PC-3 (cell line): ENCODE measurements around the gene COL15A1.

Experiments
- EZH2 ChIP-seq: fragments of 300-600 bp; sonication (generic); IDR thresholded peaks from one replicate; pipeline ENCODE4 v1.6.1; 2017; ENCODE audit warnings: antibody characterized with exemption, mild to moderate bottlenecking, low read length; ENCODE audit not compliant: unreplicated experiment
- EZH2phosphoT487 ChIP-seq: fragments of 300-600 bp; sonication (generic); IDR thresholded peaks from 2 replicates; pipeline ENCODE4 v1.6.1; 2018; ENCODE audit warnings: mild to moderate bottlenecking, antibody characterized with exemption, low read length, borderline replicate concordance
- TF ChIP-seq, protein P1 (sequence below): fragments of 300-600 bp; sonication (generic); conservative IDR thresholded peaks from 2 replicates; pipeline ENCODE4 v1.5.1; 2017; ENCODE audit warnings: antibody characterized with exemption, low read depth, mild to moderate bottlenecking, low read length

DNA sequence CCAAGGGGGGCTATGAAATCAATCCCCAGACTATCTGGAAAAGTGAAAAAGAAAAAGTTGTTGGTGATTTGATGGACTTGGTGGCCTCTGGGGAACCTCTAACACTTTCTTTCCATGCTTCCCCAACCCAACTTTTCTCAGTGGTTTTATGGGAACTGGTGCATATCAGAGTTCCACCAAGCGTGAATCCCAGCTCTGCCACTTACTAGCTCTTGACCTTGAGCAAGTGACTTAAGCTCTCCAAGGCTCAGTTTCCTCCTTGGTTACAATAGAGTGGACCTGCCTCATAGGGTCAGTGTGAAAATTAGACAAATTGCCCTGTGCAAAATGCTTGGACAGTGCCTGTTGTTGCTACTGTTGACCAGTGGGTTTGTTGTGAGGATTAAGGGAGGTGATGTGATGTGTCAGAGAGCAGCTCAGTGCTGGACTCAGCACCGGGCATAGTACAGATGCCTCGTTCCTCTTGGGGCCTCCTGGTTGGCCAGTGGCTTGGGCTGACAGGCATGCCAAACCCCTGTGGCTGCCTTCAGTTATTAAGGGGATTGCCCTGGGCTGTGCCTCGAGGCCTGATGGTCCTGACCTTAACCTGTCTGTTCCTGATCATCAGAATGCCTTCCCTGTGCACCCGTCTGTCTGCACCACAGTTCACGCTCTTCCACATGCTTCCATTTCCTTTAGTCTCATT lies 49.3 kb downstream of the COL15A1 start:
- TF ChIP-seq, protein P1, sequence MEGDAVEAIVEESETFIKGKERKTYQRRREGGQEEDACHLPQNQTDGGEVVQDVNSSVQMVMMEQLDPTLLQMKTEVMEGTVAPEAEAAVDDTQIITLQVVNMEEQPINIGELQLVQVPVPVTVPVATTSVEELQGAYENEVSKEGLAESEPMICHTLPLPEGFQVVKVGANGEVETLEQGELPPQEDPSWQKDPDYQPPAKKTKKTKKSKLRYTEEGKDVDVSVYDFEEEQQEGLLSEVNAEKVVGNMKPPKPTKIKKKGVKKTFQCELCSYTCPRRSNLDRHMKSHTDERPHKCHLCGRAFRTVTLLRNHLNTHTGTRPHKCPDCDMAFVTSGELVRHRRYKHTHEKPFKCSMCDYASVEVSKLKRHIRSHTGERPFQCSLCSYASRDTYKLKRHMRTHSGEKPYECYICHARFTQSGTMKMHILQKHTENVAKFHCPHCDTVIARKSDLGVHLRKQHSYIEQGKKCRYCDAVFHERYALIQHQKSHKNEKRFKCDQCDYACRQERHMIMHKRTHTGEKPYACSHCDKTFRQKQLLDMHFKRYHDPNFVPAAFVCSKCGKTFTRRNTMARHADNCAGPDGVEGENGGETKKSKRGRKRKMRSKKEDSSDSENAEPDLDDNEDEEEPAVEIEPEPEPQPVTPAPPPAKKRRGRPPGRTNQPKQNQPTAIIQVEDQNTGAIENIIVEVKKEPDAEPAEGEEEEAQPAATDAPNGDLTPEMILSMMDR, result no peak
- TF ChIP-seq EZH2 (no peak), EZH2phosphoT487 (no peak)
